IMR-90 (cell line): ENCODE data around the gene ERC2.

Experiments
- CEBPB ChIP-seq: IDR thresholded peaks from 2 replicates; pipeline ENCODE4 v1.6.1; 2012; ENCODE audit warnings: low read depth, low read length, improper control_type of control experiment
- CHD1 ChIP-seq: IDR thresholded peaks from 2 replicates; pipeline ENCODE4 v1.6.1; 2012; ENCODE audit warnings: low read depth, low read length, improper control_type of control experiment
- CTCF ChIP-seq: conservative IDR thresholded peaks from 2 replicates; pipeline ENCODE4 v1.5.1; 2012; ENCODE audit warnings: mild to moderate bottlenecking, low read depth, low read length, improper control_type of control experiment
- POLR2A ChIP-seq: IDR thresholded peaks from 2 replicates; pipeline ENCODE4 v1.6.1; 2012; ENCODE audit warnings: mild to moderate bottlenecking, low read depth, low read length
- SMC3 ChIP-seq: fragments of 150-350 bp; IDR thresholded peaks from 2 replicates; pipeline ENCODE4 v1.6.1; 2016; ENCODE audit warnings: low read depth, mild to moderate bottlenecking, antibody characterized with exemption, low read length, moderate library complexity

GRCh38 chr3:55668359-55668758 is 799.9 kb downstream of the ERC2 start:
- TF ChIP-seq CTCF (no peak), SMC3 (no peak), POLR2A (no peak), CEBPB (no peak), CHD1 (no peak)
